ENCODE data around the gene NTSR2.
A peak's percentile ranks its signal among the peaks of the same experiment; 100 is the strongest.

NTSR2 gene

GRCh38 chr2:11699686-11700670 is 30.0 kb upstream of the NTSR2 start:
- no peak for DNase-seq (ENCODE audit: low spot score)

GRCh38 chr2:11698009-11698922 is 28.3 kb upstream of the NTSR2 start:
- DNase-seq (ENCODE audit: low spot score), result peak; percentile 83

- DNase-seq (ENCODE audit: low spot score), result peak; percentile 65
These were observed 27.3 kb upstream of the NTSR2 start for GRCh38 chr2:11697103-11697871.

- no peak for DNase-seq (ENCODE audit: low spot score)
These were observed 26.7 kb upstream of the NTSR2 start for GRCh38 chr2:11696736-11697102.

- DNase-seq (ENCODE audit: low spot score), result no peak
These were observed 25.6 kb upstream of the NTSR2 start for GRCh38 chr2:11695576-11695975.

GRCh38 chr2:11692966-11693521 is 23.0 kb upstream of the NTSR2 start:
- DNase-seq (ENCODE audit: low spot score), result peak; percentile 80

GRCh38 chr2:11691076-11691660 is 21.2 kb upstream of the NTSR2 start:
- DNase-seq (ENCODE audit: low spot score), result no peak

GRCh38 chr2:11688222-11689069 is 18.5 kb upstream of the NTSR2 start:
- peak; percentile 93 for DNase-seq (ENCODE audit: low spot score)

GRCh38 chr2:11687736-11688135 is 17.7 kb upstream of the NTSR2 start:
- DNase-seq (ENCODE audit: low spot score), result no peak

GRCh38 chr2:11685906-11686470 is 16.0 kb upstream of the NTSR2 start:
- no peak for DNase-seq (ENCODE audit: low spot score)

- no peak for DNase-seq (ENCODE audit: low spot score)
These were observed 15.0 kb upstream of the NTSR2 start for GRCh38 chr2:11684894-11685460.

- no peak for DNase-seq (ENCODE audit: low spot score)
These were observed 14.0 kb upstream of the NTSR2 start for GRCh38 chr2:11683966-11684365.

GRCh38 chr2:11683476-11683875 is 13.5 kb upstream of the NTSR2 start:
- no peak for DNase-seq (ENCODE audit: low spot score)

- DNase-seq (ENCODE audit: low spot score), result no peak
These were observed 12.6 kb upstream of the NTSR2 start for GRCh38 chr2:11682590-11682915.

GRCh38 chr2:11681722-11682589 is 12.0 kb upstream of the NTSR2 start:
- peak; percentile 57 for DNase-seq (ENCODE audit: low spot score)

- no peak for DNase-seq (ENCODE audit: low spot score)
These were observed 11.1 kb upstream of the NTSR2 start for GRCh38 chr2:11680901-11681721.

- no peak for DNase-seq (ENCODE audit: low spot score)
These were observed 10.3 kb upstream of the NTSR2 start for GRCh38 chr2:11680182-11680900.
